Measurements from ENCODE around the gene TMEM256.

The TMEM256 gene

DNA sequence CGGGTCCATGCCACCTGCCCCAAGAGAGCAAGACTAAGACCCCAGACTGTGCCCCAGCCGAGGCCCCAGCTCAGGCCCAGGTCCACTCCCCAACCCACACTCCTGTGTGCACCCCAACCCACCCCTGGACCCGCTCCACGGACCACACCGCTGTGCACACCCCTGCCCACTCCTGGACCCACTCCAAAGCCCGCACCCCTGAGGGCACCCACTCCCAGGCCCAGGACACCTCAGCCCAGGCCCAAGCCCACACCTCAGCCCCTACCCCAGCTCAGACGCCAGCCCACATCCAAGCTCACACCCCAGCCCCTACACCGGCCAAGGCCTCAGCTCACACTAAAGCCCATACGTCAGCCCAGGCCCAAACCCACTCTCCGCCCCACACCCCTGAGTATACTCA, 25.8 kb upstream of the TMEM256 start:
- DNase-seq (ENCODE audit: low read depth in 2 of 2) = no peak

DNA sequence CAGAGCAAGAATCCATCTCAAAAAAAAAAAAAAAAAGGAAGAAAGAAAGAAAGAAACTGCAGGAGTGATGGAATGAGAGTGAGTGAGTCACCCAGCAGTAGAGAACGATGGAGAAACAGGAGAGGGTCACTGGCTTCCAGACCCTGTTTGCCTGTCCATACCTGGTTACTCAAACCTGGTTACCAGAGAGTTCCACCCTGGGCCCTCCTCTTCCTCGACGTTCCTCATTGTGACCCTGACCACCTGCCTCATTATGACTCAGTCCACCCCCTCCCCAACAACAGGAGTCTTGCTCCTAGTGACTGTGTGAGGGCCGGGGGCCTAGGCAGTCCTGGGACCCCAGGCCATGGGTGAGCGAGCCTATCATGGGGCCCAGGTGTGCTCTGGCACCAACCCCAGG, 24.7 kb upstream of the TMEM256 start, which contains the start of gene SPEM3:
TSS of gene SPEM3 (plus strand) at position 301 of the 400 bp plus-strand sequence. CDS start at position 347, 46 bp downstream.
- DNase-seq (ENCODE audit: low read depth in 2 of 2) = no peak

DNA sequence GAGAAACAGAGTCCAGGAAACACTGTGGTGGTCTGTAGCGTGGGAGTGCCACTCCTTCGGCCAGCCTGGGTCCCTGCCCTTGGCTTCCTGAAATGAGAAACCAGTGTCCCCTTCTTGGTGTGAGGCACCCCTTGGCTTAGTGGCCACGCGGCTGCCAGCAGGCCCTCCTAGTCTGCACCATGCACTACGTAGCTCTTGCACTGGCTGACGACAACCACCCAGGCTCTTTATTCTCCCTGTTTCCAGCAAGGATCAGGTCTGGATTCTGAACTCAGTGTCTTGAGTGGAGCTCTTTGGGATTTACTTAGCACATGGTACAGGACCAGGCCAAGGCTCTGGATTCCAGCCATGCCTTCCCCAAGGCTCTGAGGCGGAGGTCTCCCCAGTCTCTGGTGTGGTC, 23.7 kb upstream of the TMEM256 start:
- no peak for DNase-seq (ENCODE audit: low read depth in 2 of 2)

DNA sequence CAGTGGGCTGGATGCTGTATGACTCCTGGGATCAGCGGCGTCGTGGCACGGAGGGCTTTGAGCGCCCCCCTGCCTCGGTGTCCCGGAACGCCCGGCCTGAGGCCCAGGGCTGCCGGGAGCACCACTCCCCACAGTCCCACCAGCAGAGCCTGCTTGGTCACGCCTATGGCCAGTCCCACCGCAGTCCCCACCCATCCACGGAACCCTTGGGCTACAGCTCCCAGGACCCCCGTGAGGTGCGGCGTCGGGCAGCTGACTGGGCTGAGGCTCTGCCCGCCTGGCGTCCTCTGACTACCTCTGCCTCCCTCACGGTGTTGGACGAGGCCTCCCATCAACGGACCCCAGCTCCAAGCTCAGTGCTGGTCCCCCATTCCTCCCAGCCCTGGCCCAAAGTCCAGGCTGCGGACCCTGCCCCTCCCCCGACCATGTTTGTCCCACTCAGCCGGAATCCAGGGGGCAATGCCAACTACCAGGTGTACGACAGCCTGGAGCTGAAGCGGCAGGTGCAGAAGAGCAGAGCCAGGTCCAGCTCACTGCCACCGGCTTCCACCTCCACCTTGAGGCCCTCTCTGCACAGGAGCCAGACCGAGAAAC, 23.1 kb upstream of the TMEM256 start:
- DNase-seq (ENCODE audit: low read depth in 2 of 2) = no peak

DNA sequence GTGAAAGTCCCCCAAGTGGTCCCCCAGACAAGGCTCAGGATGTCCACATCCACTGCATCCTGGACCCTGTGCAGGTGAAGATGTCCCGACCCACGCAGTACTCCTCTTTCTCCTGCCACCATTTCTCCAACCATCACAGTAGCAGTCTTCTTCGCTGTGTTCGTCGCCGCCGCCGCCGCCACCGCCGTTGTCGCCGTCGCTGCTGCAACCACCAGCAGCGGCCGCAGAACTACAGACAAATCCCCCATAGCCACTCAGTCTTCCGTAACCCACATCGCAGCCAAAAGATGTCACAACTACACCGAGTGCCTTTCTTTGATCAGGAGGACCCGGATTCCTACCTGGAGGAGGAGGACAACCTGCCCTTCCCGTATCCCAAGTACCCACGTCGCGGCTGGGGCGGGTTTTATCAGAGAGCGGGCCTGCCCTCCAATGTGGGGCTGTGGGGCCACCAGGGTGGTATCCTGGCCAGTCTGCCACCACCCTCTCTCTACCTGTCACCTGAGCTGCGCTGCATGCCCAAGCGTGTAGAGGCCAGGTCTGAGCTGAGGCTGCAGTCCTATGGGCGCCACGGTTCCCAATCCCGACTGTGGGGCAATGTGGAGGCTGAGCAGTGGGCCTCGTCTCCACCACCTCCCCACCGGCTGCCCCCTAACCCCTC, 22.4 kb upstream of the TMEM256 start:
- DNase-seq (ENCODE audit: low read depth in 2 of 2) = no peak

DNA sequence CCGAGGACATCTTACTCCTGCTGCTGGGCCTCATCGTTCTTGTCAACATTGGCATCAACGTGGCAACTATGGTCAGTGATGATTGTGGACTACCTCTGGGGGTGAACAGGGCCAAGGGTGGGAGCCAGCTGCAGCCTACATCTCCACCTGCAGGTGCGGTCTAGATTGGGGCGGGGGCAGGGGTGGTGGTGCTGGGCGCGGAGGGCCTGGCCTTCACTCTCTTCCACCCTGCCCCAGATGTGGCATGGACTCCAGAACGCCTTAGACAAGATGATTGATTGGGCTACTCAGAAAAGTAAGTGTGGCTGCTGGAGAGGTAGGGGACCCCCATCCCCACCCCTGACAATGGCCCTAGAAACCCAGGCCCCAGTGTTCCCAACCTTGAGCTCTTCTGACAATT, 21.9 kb upstream of the TMEM256 start:
- DNase-seq (ENCODE audit: low read depth in 2 of 2) = no peak

DNA sequence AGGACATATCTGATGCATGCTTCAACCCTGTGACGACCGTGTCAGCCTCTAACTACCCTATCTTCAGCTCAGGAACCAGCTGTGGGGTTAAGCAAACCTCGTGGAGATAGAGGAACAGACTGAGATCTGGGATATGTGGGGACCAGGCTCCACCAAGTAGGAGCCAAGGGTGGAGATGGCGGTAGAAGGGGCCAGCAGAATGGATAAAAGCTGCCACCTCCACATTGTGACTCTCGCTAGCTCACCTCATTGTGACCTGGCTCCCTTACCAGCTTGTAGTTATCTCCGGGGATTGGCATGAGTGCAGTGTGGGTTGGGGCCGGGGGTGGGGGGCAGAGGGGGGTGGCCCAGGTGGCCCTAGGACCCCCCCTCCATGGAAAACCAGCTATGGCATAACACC, 21.4 kb upstream of the TMEM256 start, which contains the start of gene SPEM2:
TSS of gene SPEM2 (plus strand) at position 301 of the 400 bp plus-strand sequence. CDS start at position 374, 73 bp downstream.
- DNase-seq (ENCODE audit: low read depth in 2 of 2) = no peak

DNA sequence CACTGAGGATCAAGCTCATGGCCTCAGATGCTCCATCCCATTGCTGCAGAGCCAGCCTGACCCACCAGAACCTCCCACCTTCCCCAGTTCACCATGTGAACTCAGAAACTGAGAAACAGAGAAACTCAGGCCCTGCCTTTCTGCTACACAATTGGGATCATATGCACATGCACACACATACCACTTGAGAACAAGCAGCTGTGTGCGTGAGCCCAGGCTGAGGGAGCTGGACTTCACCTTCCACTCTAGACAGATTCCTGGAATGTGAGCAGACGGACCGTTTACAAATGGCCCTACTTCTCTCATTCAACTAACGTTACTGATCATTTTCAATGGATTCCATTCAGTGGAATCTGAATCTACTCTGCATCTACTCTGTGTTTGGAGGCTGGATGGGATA, 19.8 kb upstream of the TMEM256 start:
- DNase-seq (ENCODE audit: low read depth in 2 of 2) = no peak

DNA sequence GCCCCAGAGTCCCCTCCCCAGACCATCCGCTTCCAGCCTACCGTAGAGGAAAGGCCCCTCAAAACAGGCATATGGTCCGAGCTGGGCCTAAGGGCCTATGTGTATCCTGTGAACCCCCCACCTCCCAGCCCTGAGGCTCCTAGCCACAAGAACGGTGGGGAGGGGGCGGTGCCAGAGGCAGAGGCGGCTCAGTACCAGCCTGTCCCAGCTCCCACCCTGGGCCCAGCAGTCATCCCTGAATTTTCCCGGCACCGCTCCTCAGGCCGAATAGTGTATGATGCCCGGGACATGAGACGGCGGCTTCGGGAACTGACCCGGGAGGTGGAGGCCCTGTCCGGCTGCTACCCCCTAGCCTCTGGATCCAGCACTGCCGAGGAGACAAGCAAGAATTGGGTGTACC, 17.3 kb upstream of the TMEM256 start:
- no peak for DNase-seq (ENCODE audit: low read depth in 2 of 2)

DNA sequence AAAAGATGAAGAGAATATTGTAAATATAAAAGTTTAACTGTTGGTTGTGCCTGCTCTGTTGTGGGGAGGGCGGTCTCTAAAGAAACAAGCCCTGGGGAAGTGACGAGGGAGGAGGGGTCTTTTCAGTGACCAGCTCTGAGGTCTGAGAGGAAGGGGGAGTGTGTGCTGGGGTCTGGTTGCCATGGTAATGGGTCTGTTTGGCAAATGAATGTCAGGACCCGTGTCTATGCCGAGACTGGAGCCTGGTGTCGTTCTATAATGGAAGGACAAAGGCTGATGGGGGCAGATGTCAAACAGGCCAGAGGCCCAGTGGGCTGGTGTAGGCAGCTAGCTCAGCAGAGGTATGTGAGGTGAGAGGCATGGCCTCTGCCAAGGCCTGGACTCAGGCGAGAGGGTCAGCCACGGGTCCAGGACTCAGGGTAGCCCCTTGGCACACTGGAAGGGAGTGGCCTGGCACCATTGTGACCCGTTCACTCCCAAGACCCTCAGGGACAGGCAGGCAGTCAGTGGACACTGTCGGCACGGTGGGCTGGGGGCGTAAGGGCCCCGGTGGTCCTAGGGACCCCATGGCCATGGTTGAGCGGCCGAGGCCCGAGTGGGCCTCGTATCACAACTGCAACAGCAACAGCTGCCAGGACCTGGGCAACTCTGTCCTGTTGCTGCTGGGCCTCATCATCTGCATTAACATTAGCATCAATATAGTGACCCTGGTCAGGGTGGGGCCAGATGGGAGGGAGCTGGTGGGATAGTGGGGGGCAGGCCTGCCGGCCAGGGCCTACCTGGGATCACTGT, 16.1 kb upstream of the TMEM256 start, which contains the start of gene SPEM1:
TSS of gene SPEM1 (plus strand) at position 506 of the 792 bp plus-strand sequence. CDS start at position 567, 61 bp downstream.
- no peak for DNase-seq (ENCODE audit: low read depth in 2 of 2)

DNA sequence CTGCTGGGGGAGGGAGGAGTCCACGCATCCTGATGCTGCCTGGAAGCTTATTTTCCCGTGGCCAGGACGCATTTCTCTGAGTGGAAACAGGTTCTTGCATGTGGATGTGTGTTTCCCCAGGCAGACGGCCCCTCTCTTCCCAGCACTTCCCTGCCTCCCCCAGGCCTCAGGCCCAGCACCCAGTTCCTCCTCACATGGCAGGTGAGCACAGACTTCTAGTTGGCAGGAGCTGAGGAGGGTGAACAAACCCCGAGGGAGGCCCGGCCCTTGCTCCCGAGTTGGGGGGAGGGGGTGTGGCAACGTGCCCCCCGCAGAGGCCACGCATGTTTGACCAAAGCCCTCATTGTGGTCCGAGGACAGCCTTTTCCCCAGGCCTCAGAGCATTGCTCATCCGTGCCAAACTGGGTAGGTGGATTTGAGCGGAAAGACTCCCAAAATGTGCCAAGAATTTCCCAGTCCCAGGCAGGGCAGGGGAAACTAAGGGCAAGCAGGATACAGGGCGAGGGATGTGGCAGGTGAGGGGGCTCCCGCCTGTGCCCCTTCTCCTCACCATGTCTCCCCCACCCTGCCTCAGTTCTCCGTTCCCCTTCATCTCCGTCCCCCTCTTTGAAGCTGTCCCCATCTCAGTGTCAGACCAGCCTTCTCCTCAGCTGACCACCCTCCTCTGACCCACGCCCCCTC, 14.7 kb upstream of the TMEM256 start:
- DNase-seq (ENCODE audit: low read depth in 2 of 2) = no peak

DNA sequence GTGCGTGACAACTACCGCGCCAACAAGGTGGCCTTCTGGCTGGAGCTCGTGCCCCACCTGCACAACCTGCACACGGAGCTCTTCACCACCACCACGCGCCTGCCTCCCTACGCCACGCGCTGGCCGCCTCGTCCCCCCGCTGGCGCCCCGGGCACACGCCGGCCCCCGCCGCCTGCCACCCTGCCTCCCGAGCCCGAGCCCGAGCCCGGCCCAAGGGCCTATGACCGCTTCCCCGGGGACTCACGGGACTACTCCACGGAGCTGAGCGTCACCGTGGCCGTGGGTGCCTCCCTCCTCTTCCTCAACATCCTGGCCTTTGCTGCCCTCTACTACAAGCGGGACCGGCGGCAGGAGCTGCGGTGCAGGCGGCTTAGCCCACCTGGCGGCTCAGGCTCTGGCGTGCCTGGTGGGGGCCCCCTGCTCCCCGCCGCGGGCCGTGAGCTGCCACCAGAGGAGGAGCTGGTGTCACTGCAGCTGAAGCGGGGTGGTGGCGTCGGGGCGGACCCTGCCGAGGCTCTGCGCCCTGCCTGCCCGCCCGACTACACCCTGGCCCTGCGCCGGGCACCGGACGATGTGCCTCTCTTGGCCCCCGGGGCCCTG, 13.3 kb upstream of the TMEM256 start:
- DNase-seq (ENCODE audit: low read depth in 2 of 2) = no peak

DNA sequence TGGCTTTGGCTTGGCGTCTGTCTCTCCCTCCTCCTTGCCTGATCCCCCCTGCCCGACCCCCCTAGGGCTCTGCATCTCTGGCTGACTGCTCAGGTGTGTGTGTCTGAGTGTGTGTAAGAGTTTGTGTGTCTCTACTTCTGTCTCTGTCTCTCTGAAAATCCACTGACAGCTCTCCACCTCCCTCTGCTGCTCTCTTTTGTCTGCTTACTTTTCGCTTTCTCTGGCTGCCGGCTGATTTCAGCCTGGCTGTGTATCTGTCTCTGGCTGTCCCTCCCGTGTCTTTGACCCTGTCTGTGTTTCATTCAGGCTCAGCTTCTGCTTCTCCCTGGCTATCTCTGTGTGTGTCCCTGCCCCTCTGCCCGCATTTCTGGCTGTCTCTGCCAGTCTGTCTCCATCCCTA, 12.4 kb upstream of the TMEM256 start:
- DNase-seq (ENCODE audit: low read depth in 2 of 2) = no peak

DNA sequence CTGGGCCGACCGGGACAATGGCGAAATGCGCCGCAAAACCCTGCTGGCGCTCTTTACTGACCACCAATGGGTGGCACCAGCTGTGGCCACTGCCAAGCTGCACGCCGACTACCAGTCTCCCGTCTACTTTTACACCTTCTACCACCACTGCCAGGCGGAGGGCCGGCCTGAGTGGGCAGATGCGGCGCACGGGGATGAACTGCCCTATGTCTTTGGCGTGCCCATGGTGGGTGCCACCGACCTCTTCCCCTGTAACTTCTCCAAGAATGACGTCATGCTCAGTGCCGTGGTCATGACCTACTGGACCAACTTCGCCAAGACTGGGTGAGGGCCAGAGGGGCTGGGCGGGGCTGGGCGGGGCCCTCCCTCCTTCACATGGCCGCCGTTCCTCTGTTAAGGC, 11.9 kb upstream of the TMEM256 start:
- no peak for DNase-seq (ENCODE audit: low read depth in 2 of 2)

DNA sequence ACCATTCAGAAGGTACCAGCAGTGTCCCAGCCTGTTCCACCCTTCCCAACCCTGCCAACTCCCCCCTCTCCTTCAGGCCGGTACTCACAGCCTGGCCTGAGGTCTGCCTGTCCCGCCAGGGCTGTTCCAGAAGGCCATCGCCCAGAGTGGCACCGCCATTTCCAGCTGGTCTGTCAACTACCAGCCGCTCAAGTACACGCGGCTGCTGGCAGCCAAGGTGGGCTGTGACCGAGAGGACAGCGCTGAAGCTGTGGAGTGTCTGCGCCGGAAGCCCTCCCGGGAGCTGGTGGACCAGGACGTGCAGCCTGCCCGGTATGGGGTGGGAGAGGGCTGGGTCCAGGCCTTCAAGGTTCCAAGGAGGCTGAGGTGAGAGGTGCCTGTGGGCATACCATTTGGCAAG, 10.9 kb upstream of the TMEM256 start:
- no peak for DNase-seq (ENCODE audit: low read depth in 2 of 2)

DNA sequence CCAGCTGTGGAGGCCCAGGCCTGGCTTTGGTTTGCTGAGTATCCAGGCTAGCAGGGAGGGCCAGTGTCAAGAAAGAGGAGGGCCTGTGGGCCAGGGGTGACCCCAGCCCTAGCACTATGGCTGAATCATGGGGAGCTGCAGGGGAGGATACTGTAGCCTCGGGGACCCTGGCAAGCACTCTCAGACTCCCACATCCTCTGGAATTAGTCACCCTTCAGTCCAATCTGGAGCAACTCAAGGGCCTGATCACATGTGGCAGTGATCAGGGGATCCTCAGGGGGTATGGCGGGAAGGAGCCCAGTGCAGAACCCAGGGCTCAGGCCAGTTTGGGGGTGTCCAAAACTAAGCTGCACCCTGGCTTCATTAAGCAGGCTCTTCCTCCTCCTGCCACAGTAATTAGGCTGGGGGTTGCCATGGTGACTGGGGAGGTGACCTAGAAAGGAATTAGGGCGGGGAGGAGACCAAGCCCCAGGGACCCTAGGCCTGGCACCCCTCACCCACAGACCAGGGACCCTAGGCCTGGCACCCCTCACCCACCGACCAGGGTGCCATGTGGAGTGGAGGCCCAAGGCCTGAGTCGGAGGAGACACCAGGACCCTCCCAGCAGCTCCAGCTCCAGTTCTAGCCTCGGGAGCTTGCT, 9.6 kb upstream of the TMEM256 start:
- DNase-seq (ENCODE audit: low read depth in 2 of 2) = no peak

DNA sequence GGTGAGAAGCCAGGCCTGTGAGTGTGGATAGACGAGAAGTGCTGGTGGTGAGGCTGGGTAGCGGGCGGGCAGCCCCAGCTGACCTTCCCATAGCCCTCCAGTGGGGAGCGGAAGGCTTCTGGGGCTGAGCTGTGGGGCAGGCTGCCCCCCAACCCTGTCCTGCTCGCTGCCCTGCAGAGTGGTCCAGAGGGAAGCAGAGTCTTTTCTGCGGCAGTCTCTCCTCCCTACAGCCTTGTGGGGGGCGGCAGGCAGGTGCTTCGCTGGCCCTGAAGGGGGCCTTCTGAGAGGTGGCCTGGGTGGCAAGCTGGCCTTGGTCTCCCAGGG, 7.5 kb upstream of the TMEM256 start:
- DNase-seq (ENCODE audit: low read depth in 2 of 2) = no peak

DNA sequence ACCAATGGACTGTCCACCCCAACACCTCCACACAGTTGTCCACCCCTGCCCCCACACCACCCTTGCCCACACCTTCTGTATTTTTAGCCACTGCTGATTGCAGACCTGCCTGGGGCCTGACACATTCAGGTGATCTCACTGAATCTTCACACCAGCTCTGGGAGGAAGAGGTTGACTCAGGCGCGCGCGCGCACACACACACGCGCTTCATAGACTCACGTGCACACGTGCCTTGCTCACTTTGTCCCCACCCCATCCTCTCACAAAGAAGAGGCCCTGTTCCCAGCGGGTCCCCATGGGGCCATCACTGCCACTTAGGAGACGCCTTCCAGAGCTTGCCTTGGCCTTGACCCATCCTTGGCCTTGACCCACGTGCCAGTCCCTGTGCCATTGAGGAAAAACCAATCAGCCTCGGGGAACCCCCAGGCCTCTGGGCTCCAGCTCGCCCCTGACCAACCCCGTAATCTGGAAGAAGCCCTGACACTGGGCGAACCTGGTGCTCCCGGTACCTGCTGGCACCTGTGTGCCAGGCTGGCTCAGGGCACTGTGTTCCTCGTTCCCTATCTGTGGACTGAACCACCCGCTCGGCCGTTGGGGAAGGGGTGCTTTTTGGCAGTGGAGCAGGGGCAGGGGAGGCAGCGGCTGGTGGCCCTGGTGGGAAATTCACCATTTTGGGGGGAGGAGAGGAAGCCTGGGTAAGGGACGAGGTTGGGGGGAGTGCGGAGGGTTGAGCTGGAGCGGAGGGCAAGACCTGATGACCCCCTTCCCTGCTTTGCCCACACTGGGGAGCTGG, 6.9 kb upstream of the TMEM256 start:
- DNase-seq (ENCODE audit: low read depth in 2 of 2) = no peak

DNA sequence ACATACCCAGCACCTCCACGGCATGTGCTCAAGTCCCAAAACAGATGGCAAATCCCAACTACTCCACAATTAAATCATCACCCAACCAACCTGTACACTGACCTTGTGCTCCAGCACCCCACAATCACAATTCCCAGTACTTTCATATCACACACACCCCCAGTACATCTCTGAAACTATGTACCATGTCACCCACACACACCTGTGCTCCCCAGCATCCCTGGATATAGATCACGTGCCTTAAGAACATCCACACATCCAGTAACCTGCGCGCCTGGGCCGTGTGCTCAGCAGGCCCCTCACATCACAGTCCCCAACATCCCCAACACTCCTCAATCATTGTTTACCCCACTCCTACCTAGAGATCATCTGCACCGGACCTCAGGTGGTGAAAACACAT, 5.8 kb upstream of the TMEM256 start:
- DNase-seq (ENCODE audit: low read depth in 2 of 2) = no peak

DNA sequence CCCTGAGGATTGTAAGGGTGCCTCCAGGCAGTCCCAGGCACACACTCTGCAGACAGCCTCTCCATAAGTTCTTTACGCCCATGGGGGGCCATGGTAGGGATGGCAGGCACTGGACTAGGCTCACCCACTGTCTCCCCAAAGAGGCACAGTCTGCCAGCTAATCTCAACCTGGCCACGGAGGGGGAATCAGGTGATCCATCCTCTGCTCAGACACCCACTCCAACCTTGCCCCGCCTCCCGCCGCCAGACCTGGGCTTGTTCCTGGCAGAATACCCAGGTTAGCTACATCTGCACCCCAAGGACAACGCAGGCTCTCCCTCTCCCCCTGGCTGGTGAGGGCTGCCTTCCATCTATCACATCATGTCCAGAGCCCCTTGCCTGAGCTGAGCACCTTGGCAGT, 5.0 kb upstream of the TMEM256 start:
- no peak for DNase-seq (ENCODE audit: low read depth in 2 of 2)
